ENCODE measurements around the gene ADCYAP1R1.

ADCYAP1R1 gene

GRCh38 chr7:31051598-31052486, at the start of gene ADCYAP1R1:
Gene ADCYAP1R1 (plus strand): TSS chr7:31052308. CDS start chr7:31063265, 10,957 bp downstream.
- H3K9me3 ChIP-seq (ENCODE audit: control insufficient read depth in 2 of 2, low read length in 2 of 2) = no peaks in the 10 kb centered on the region
- no peak within 1 kb of the TSS for H3K27ac ChIP-seq (ENCODE audit: low read length)
- H3K36me3 ChIP-seq (ENCODE audit: control insufficient read depth in 2 of 2, insufficient read depth in 2 of 2, low read length in 2 of 2) = no peaks in the 10 kb centered on the region
- H3K27me3 ChIP-seq (ENCODE audit: control insufficient read depth in 1 of 2, insufficient read depth in 2 of 2, low read length in 2 of 2) = peaks cover 27 to 36% of the 10 kb centered on the region in 2 donors
- H3K9ac ChIP-seq (ENCODE audit: low read length in 2 of 2) = no peak within 1 kb of the TSS
- peak within 1 kb of the TSS; percentile 40 to 67 for H3K4me3 ChIP-seq (ENCODE audit: low read length in 2 of 2)
- H3K4me1 ChIP-seq (ENCODE audit: control insufficient read depth, insufficient read depth, low read length) = peaks cover 20% of the 10 kb centered on the region

DNA sequence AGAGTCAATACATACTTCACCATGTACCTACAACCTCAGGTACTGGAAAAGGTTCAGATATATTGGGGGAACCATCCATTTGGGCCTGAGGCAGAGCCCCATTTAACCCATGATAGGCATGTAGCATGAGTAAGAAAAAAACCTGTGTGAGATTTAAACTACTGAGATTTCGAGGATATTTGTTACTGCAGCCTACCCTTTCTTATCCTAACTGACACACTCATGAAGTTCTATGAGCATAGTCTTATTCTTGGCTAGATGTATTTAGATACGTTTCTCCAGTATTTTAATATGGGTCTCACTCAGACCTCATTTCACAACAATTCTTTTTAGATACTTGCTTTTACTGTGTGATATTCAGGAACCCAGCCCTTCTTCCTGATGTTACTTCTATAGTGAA, 49.0 kb upstream of the ADCYAP1R1 start:
- peaks cover 0 to 7% of the 10 kb centered on the region in 2 donors for H3K27me3 ChIP-seq (ENCODE audit: control insufficient read depth in 1 of 2, insufficient read depth in 2 of 2, low read length in 2 of 2)
- no peak overlapping the region for H3K27ac ChIP-seq (ENCODE audit: low read length)
- H3K4me3 ChIP-seq (ENCODE audit: low read length in 2 of 2) = no peak overlapping the region
- H3K36me3 ChIP-seq (ENCODE audit: control insufficient read depth in 2 of 2, insufficient read depth in 2 of 2, low read length in 2 of 2) = no peaks in the 10 kb centered on the region
- H3K9me3 ChIP-seq (ENCODE audit: control insufficient read depth in 2 of 2, low read length in 2 of 2) = peaks cover 10% of the 10 kb centered on the region in 2 donors
- peaks cover 2% of the 10 kb centered on the region for H3K4me1 ChIP-seq (ENCODE audit: control insufficient read depth, insufficient read depth, low read length)
- no peak overlapping the region for H3K9ac ChIP-seq (ENCODE audit: low read length in 2 of 2)

GRCh38 chr7:31003721-31004120, 48.4 kb upstream of the ADCYAP1R1 start:
- H3K4me3 ChIP-seq (ENCODE audit: low read length in 2 of 2) = no peak overlapping the region
- H3K9ac ChIP-seq (ENCODE audit: low read length in 2 of 2) = no peak overlapping the region
- H3K9me3 ChIP-seq (ENCODE audit: control insufficient read depth in 2 of 2, low read length in 2 of 2) = peaks cover 10% of the 10 kb centered on the region in 2 donors
- H3K27me3 ChIP-seq (ENCODE audit: control insufficient read depth in 1 of 2, insufficient read depth in 2 of 2, low read length in 2 of 2) = peaks cover 0 to 7% of the 10 kb centered on the region in 2 donors
- no peak overlapping the region for H3K27ac ChIP-seq (ENCODE audit: low read length)
- peaks cover 2% of the 10 kb centered on the region for H3K4me1 ChIP-seq (ENCODE audit: control insufficient read depth, insufficient read depth, low read length)
- H3K36me3 ChIP-seq (ENCODE audit: control insufficient read depth in 2 of 2, insufficient read depth in 2 of 2, low read length in 2 of 2) = no peaks in the 10 kb centered on the region

DNA sequence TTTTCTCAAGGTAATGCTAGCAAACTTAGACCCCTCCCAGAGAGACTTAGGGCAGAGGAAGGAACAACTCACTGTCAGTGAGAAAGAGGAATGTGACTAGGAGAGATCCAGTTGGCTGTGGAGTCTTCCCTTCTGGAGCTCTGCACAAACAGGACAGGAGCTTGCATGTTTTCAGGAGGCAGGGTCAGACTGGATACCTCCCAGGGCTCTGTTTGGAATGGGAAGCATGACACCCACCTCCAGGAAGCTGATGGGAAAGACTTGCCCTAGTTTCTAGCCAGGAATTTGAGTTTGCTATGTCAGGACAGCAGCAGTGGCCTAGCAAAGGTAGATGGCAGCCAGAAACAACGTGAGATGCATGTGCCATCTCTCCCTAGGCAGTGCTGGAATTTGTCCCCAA, 47.7 kb upstream of the ADCYAP1R1 start:
- peaks cover 2% of the 10 kb centered on the region for H3K4me1 ChIP-seq (ENCODE audit: control insufficient read depth, insufficient read depth, low read length)
- no peak overlapping the region for H3K4me3 ChIP-seq (ENCODE audit: low read length in 2 of 2)
- no peak overlapping the region for H3K9ac ChIP-seq (ENCODE audit: low read length in 2 of 2)
- H3K9me3 ChIP-seq (ENCODE audit: control insufficient read depth in 2 of 2, low read length in 2 of 2) = peaks cover 10% of the 10 kb centered on the region in 2 donors
- peaks cover 0 to 7% of the 10 kb centered on the region in 2 donors for H3K27me3 ChIP-seq (ENCODE audit: control insufficient read depth in 1 of 2, insufficient read depth in 2 of 2, low read length in 2 of 2)
- no peak overlapping the region for H3K27ac ChIP-seq (ENCODE audit: low read length)
- no peaks in the 10 kb centered on the region for H3K36me3 ChIP-seq (ENCODE audit: control insufficient read depth in 2 of 2, insufficient read depth in 2 of 2, low read length in 2 of 2)

DNA sequence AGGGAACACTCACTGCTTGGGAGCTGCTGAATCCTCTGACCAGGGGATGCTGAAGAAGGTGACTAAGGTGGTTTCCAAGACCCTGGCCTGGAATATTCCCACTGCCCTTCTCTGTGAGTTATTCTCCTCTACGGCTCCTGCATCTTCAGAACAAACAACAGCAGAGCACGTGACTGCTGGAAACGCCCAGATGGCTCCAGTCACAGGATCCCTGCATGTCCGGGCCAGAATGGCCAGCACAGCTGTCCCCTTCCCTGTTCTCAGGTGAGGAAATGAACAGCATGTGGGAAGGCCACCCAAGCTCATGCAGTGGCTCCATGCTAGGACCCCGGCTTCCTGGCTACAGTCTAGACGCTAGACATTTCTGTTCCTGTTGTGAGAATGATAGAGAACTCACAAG, 45.3 kb upstream of the ADCYAP1R1 start:
- Histone ChIP-seq H3K4me3 (ENCODE audit: low read length in 2 of 2) (peak overlapping the region in 1 of 2 donors; percentile 49), H3K4me1 (ENCODE audit: control insufficient read depth, insufficient read depth, low read length) (no peaks in the 10 kb centered on the region), H3K9ac (ENCODE audit: low read length in 2 of 2) (no peak overlapping the region), H3K36me3 (ENCODE audit: control insufficient read depth in 2 of 2, insufficient read depth in 2 of 2, low read length in 2 of 2) (no peaks in the 10 kb centered on the region), H3K27me3 (ENCODE audit: control insufficient read depth in 1 of 2, insufficient read depth in 2 of 2, low read length in 2 of 2) (peaks cover 0 to 3% of the 10 kb centered on the region in 2 donors), H3K27ac (ENCODE audit: low read length) (no peak overlapping the region), H3K9me3 (ENCODE audit: control insufficient read depth in 2 of 2, low read length in 2 of 2) (peaks cover 10% of the 10 kb centered on the region in 2 donors)

- H3K9me3 ChIP-seq (ENCODE audit: control insufficient read depth in 2 of 2, low read length in 2 of 2) = peaks cover 10% of the 10 kb centered on the region in 2 donors
- H3K9ac ChIP-seq (ENCODE audit: low read length in 2 of 2) = no peak overlapping the region
- H3K4me1 ChIP-seq (ENCODE audit: control insufficient read depth, insufficient read depth, low read length) = no peaks in the 10 kb centered on the region
- H3K27ac ChIP-seq (ENCODE audit: low read length) = no peak overlapping the region
- H3K27me3 ChIP-seq (ENCODE audit: control insufficient read depth in 1 of 2, insufficient read depth in 2 of 2, low read length in 2 of 2) = peaks cover 0 to 3% of the 10 kb centered on the region in 2 donors
- H3K36me3 ChIP-seq (ENCODE audit: control insufficient read depth in 2 of 2, insufficient read depth in 2 of 2, low read length in 2 of 2) = no peaks in the 10 kb centered on the region
- H3K4me3 ChIP-seq (ENCODE audit: low read length in 2 of 2) = no peak overlapping the region
These were observed 44.5 kb upstream of the ADCYAP1R1 start for GRCh38 chr7:31007634-31008033.

GRCh38 chr7:31014826-31015225, 37.3 kb upstream of the ADCYAP1R1 start:
- Histone ChIP-seq H3K9me3 (ENCODE audit: control insufficient read depth in 2 of 2, low read length in 2 of 2) (no peaks in the 10 kb centered on the region), H3K36me3 (ENCODE audit: control insufficient read depth in 2 of 2, insufficient read depth in 2 of 2, low read length in 2 of 2) (no peaks in the 10 kb centered on the region), H3K9ac (ENCODE audit: low read length in 2 of 2) (no peak overlapping the region), H3K4me1 (ENCODE audit: control insufficient read depth, insufficient read depth, low read length) (no peaks in the 10 kb centered on the region), H3K27me3 (ENCODE audit: control insufficient read depth in 1 of 2, insufficient read depth in 2 of 2, low read length in 2 of 2) (peaks cover 3 to 7% of the 10 kb centered on the region in 2 donors), H3K27ac (ENCODE audit: low read length) (no peak overlapping the region), H3K4me3 (ENCODE audit: low read length in 2 of 2) (no peak overlapping the region)

DNA sequence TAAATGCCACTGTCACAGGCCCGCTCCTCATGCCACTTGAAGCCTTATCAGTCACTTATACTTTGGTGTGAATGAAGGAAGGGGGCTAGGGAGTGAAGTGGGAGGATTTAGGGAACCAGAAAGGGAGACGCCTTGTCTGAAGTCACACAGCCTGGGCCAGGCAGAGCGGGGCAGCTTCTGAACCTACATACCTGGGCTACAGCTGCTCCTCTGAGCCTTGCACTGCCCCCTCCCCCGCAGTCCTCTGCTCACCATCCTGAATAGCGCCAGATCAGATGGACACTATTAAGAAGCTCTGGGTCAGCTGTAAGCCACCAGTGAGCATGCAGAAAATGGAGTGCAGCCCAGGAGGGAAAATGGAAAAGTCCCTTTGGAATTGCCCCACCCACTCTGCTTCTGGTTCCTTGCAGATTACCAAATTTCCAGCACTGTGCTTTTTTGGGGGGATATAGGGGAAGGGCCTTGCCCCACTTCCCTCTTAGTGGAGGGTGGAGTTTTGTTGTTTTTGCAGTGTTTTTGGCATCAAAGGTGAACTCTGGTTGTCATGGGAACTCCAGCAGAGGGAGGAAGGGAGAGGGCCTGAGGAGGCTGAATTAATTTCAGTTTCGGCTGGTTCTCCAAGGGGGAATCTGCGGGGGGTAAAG, 35.0 kb upstream of the ADCYAP1R1 start:
- Histone ChIP-seq H3K9me3 (ENCODE audit: control insufficient read depth in 2 of 2, low read length in 2 of 2) (no peaks in the 10 kb centered on the region), H3K4me1 (ENCODE audit: control insufficient read depth, insufficient read depth, low read length) (no peaks in the 10 kb centered on the region), H3K36me3 (ENCODE audit: control insufficient read depth in 2 of 2, insufficient read depth in 2 of 2, low read length in 2 of 2) (no peaks in the 10 kb centered on the region), H3K4me3 (ENCODE audit: low read length in 2 of 2) (no peak overlapping the region), H3K9ac (ENCODE audit: low read length in 2 of 2) (no peak overlapping the region), H3K27me3 (ENCODE audit: control insufficient read depth in 1 of 2, insufficient read depth in 2 of 2, low read length in 2 of 2) (peaks cover 3 to 7% of the 10 kb centered on the region in 2 donors), H3K27ac (ENCODE audit: low read length) (no peak overlapping the region)

- H3K4me3 ChIP-seq (ENCODE audit: low read length in 2 of 2) = no peak overlapping the region
These were observed 34.4 kb upstream of the ADCYAP1R1 start for GRCh38 chr7:31017721-31018120.

DNA sequence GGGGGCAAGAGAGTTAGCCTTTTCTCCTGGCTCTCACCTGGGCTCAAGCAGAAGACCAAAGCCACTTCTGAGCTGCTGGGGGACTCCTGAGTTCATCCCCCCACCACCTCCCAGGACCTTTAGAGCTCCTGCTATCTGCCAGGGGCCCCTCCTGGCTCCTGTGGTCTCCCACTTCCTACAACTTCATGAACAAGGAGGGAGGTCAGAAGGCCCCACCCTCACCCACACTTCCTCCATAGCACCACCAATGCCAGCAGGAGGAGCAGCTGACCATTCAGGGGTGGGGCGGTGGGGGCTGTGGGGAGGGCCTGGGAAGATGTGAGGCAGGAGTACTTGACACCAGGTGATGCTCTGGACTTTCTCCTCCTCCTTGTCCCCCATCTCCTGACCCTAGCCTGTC, 32.6 kb upstream of the ADCYAP1R1 start:
- peaks cover 3 to 7% of the 10 kb centered on the region in 2 donors for H3K27me3 ChIP-seq (ENCODE audit: control insufficient read depth in 1 of 2, insufficient read depth in 2 of 2, low read length in 2 of 2)
- no peaks in the 10 kb centered on the region for H3K36me3 ChIP-seq (ENCODE audit: control insufficient read depth in 2 of 2, insufficient read depth in 2 of 2, low read length in 2 of 2)
- no peak overlapping the region for H3K9ac ChIP-seq (ENCODE audit: low read length in 2 of 2)

More at GRCh38 chr7:31017721-31018120, 34.4 kb upstream of the ADCYAP1R1 start:
- H3K4me1 ChIP-seq (ENCODE audit: control insufficient read depth, insufficient read depth, low read length) = no peaks in the 10 kb centered on the region
- no peak overlapping the region for H3K27ac ChIP-seq (ENCODE audit: low read length)
- no peak overlapping the region for H3K9ac ChIP-seq (ENCODE audit: low read length in 2 of 2)
- no peaks in the 10 kb centered on the region for H3K9me3 ChIP-seq (ENCODE audit: control insufficient read depth in 2 of 2, low read length in 2 of 2)
- H3K36me3 ChIP-seq (ENCODE audit: control insufficient read depth in 2 of 2, insufficient read depth in 2 of 2, low read length in 2 of 2) = no peaks in the 10 kb centered on the region
- peaks cover 3 to 7% of the 10 kb centered on the region in 2 donors for H3K27me3 ChIP-seq (ENCODE audit: control insufficient read depth in 1 of 2, insufficient read depth in 2 of 2, low read length in 2 of 2)

More for the DNA sequence above, 32.6 kb upstream of the ADCYAP1R1 start:
- H3K9me3 ChIP-seq (ENCODE audit: control insufficient read depth in 2 of 2, low read length in 2 of 2) = no peaks in the 10 kb centered on the region
- no peaks in the 10 kb centered on the region for H3K4me1 ChIP-seq (ENCODE audit: control insufficient read depth, insufficient read depth, low read length)
- no peak overlapping the region for H3K4me3 ChIP-seq (ENCODE audit: low read length in 2 of 2)
- no peak overlapping the region for H3K27ac ChIP-seq (ENCODE audit: low read length)
